Activated T-cell treated with anti-CD3 and anti-CD28 coated beads, Interleukin-2, amount 50 U/mL, for 48 hours (primary cell): ENCODE results near the gene ARHGAP25.
A peak's percentile ranks its signal among the peaks of the same experiment; 100 is the strongest.

ENCODE experiments used
- DNase-seq, 2 experiments: peaks; one replicate each; pipeline ENCODE4 v3.0.0-alpha.2; 2020

The ARHGAP25 gene

GRCh38 chr2:68744366-68744912 lies 9.8 kb downstream of the ARHGAP25 start:
- DNase-seq: peak in 1 of 2 experiments; percentile 11

GRCh38 chr2:68745006-68745405 lies 10.4 kb downstream of the ARHGAP25 start:
- DNase-seq: peak; percentile 54 to 64

GRCh38 chr2:68746408-68746807 lies 11.8 kb downstream of the ARHGAP25 start:
- peak; percentile 17 to 20 for DNase-seq

- DNase-seq: peak; percentile 15 to 17
Measured at GRCh38 chr2:68747413-68747812, 12.8 kb downstream of the ARHGAP25 start.

GRCh38 chr2:68747900-68748299 lies 13.3 kb downstream of the ARHGAP25 start:
- DNase-seq: peak; percentile 7 to 11

- peak in 1 of 2 experiments; percentile 10 for DNase-seq
Measured at GRCh38 chr2:68748568-68748967, 14.0 kb downstream of the ARHGAP25 start.

- DNase-seq: peak; percentile 14 to 16
Measured at GRCh38 chr2:68749345-68749744, 14.7 kb downstream of the ARHGAP25 start.

- peak; percentile 16 to 17 for DNase-seq
Measured at GRCh38 chr2:68750592-68751396, 16.2 kb downstream of the ARHGAP25 start.

- DNase-seq: peak; percentile 94 to 95
Measured at GRCh38 chr2:68751397-68752339, 17.1 kb downstream of the ARHGAP25 start.

GRCh38 chr2:68753318-68753717 lies 18.7 kb downstream of the ARHGAP25 start:
- peak; percentile 17 to 24 for DNase-seq

GRCh38 chr2:68755071-68755470 lies 20.5 kb downstream of the ARHGAP25 start:
- DNase-seq: no peak

- DNase-seq: peak in 1 of 2 experiments; percentile 14
Measured at GRCh38 chr2:68756178-68756577, 21.6 kb downstream of the ARHGAP25 start.

GRCh38 chr2:68757081-68757480 lies 22.5 kb downstream of the ARHGAP25 start:
- DNase-seq: no peak

GRCh38 chr2:68762100-68762499 lies 27.5 kb downstream of the ARHGAP25 start:
- DNase-seq: no peak

GRCh38 chr2:68762665-68763064 lies 28.1 kb downstream of the ARHGAP25 start:
- DNase-seq: peak in 1 of 2 experiments; percentile 21

GRCh38 chr2:68764041-68764805 lies 29.6 kb downstream of the ARHGAP25 start:
- DNase-seq: no peak

- peak in 1 of 2 experiments; percentile 29 for DNase-seq
Measured at GRCh38 chr2:68764806-68765311, 30.2 kb downstream of the ARHGAP25 start.

GRCh38 chr2:68765739-68766375 lies 31.2 kb downstream of the ARHGAP25 start:
- DNase-seq: peak in 1 of 2 experiments; percentile 18

- DNase-seq: peak; percentile 74 to 75
Measured at GRCh38 chr2:68766376-68766845, 31.8 kb downstream of the ARHGAP25 start.

- peak; percentile 61 to 62 for DNase-seq
Measured at GRCh38 chr2:68767031-68767961, 32.7 kb downstream of the ARHGAP25 start.
